GM18526 (cell line): ENCODE data around the gene VAX1.

Experiments used
- POLR2A ChIP-seq: IDR thresholded peaks from 3 replicates; pipeline ENCODE4 v1.6.1; 2011; ENCODE audit not compliant: insufficient read length; ENCODE audit errors: extremely low read depth

VAX1 gene

DNA sequence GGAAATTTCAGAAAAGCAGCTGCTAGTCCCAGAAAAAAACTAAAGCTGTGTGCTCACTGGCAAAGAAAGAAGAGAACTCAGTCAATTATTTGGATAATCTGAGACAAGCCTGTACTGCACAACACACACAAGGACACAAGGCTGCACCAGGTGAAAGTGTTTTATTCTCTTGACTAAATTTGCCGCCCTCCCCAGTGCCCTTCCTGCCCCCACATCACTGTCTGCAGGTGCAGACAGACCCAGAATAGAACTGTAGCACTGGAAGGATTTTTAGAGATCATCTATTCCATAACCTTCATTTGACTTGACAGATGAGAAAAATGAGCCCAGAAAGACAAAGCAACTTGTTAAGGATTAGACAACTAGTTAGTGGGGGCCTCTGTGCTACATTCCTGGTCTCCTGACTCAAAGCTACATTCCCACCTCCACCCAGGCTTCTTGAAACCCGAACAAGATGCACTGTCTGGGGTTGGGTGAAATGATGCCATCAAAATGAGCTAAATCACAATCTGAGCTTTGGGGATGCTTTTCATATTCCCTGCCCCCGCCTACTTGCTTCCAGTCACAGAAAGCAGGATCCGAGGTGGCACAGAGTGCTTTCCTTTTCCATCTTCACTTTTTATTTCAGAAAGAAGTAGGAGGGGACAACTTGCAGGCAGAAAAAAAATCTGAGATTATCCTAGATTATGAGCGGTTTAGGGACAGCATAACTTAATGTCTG, 5.2 kb upstream of the VAX1 start:
- no peak for TF ChIP-seq POLR2A

DNA sequence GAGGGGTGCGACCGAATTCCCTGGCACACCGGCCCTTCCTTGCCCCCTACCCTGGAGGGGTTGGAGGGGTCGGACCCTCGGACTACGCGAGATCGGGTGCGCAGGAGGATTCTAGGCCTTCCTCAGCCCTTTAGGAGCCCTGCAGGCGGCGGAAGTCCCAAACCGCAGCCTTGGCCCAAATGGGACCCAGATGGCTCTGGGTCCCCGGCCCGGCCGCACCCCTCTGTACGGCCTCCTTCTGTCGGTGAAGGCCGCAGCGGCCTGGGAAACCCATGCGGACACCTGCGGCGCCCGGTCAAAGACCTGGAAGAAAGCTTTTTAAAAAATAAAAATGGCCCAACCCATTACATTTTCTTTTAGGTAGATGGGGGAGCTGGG, 2.4 kb upstream of the VAX1 start:
- no peak for TF ChIP-seq POLR2A

DNA sequence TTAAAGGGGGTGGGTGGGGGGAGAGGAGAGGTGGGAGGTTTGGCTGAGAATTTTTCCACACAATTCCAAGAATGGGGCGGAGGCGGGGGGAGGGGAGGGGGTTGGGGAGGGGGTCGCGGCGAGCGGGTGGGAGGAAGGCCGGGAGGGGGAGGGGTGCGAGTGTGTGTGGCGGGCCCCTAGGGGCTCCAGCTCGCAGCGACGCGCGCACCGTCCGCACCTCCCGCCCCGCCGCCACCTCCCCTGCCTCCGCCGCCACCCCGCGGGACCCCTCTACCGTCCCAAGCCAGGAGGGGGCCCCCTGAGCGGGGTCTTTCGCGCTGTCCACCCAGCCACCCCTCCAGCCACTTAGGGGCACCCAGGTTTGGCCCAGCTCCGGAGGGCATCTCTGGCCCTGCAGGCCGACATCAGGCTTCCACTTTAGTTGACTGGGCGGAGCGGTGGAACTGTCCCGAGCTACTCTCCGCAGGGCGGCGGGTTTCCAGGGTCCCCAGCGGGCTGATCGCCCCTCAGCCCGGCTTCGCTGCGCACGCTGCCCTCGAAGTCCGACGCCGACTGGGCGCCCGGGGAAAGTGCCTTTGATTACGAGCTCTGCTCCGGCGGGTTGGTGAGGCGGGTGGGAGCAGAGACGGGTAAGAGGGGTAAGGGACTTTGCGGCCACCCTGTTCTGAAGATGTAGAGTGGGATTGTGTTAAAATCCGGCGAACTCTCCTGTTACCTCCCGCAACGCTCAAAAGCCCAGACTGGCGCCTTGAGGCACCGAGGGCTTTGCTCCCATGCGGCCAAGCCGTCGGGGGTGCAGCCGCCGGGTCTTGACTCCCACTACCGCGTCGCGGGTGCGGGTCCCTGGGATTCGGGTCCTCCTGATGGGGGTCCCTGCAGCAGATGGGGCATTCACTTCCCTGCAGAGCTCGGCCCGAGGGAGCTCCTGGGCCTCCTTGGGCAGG, 1.8 kb upstream of the VAX1 start:
- no peak for TF ChIP-seq POLR2A

DNA sequence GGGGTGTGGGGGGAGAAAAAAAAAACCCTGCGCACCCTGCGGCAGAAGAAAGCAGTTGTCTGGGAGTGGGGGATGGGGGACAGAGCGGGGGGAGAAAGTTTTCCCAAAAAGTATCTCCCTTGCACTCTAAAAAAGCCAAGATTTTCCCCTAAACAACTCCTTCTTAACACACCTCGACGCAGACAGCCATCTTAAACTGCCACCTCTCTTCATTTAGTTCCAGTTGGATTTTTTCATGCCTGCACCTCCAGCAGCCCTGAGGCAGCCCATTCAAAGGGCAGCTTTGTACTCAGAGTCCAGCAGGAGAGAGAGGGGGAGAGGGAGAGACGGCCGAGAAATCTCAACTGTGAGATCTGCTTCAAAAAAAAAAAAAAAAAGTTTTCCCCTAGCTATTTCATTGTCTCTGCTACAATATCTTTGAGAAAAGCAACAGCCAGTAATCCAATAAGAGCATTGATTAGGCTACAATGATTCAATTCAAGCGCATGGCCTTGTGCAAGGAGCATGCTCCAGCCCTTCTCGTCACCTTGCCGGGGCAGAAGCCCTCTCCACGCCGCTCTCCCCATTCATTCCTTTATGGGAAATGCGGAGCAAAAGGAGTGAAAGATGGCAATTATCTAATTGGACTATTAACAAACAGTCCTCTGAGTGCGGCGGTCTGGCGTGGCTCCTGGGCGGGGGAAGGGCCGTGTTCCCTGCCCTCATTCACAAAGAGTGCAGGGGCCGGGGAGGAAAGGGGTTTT, 939 bp upstream of the VAX1 start:
- no peak for TF ChIP-seq POLR2A

DNA sequence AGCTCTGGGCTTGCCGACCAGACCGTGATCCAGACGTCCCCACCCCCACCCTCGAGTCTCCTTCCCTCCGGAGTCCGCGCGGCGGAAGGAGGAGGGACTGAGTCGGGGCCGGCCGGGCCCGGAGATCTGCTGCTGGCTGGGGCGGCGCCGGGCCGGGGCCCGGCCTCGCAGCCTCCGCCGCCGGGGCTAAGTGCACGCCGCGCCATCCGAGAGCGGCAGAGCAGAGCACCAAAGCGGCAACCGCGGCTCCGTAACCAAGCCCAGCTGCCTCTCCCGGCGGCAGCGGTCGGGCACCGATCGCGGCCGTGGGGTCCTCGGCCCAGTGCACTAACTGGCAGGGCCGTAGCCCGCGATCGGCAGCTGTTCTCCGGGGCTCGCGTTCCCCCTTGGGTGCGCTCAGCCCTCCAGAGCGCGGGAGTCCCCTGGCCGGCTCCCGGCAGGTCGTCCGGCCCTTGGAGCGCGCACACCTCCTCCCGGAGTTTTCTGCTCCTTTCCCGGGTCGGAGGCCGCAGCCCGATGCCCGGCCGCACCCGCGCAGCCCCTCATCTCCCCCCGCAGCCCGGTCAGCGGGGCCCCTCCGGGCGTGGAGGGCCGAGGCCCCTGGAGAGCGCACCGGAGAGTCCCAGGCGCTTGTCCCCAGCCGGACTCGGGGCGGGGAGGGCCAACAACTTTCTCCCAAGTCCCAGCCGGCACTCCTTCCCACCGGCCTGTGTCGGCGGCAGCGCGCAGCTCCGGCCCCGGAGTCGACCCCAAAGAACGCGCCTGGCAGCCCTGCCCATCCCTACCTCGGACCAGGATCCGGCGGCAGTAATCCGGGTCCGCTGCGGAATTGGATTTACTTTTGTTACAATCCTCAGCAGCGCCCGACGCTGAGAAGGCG, 799 bp downstream of the VAX1 start:
- TF ChIP-seq POLR2A = no peak

DNA sequence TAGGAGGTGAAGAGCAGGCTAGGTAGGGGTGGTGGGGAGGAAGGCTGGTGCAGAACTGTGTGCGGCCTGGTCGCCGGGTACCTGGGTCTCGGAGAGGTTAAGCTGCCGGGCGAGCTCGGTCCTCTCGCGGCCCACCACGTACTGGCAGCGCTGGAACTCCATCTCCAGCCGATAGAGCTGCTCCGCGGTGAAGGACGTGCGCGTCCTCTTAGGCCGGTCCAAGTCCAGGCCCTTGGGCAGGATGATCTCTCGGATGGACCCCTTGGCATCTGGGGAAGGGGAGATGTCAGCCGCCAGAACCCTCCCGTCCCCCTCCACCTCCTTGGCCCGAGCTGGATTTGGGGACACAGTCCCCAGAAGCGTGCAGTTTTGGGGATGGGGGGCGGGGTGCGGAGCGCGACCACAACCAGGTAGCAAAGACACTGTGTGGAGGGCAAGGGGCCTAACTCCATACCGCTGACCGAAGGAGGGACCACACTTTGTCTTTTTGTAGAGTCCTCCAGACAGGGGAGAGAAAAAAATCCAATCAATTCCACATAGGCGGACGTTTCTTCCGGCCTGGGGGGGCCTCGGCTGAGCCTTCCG, 1.6 kb downstream of the VAX1 start:
- TF ChIP-seq POLR2A = no peak

DNA sequence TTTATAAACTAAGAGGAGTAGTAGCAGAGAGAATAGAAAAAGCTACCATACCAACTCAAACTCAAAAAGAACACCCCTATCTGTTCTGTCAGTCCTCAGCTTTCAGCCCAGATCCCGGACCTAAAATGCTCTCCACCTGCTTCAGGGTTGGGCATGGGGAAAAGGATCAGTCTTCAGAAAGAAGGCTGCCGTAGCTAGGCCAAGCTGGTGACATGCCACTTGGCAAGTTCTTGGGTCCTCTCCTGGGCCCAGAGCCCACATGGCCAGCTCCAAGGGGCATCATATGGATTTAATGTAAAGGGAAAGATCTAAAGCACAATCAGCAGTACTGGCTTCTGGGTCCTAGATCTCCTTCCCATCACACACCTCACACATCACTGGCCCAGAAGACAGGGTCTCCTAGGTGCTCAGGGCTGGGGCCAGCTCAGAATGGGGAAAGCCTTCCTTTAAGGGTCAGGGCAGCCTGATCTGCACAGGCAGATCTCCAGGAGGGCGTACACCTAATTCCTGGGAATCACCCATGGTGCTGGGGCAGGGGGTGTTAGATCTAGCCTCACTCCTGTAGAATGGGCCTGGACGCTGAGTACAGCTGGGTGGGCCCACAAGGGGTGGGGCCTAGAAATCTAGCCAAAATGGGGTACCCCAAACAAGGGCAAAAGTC, 2.5 kb downstream of the VAX1 start:
- TF ChIP-seq POLR2A = no peak

DNA sequence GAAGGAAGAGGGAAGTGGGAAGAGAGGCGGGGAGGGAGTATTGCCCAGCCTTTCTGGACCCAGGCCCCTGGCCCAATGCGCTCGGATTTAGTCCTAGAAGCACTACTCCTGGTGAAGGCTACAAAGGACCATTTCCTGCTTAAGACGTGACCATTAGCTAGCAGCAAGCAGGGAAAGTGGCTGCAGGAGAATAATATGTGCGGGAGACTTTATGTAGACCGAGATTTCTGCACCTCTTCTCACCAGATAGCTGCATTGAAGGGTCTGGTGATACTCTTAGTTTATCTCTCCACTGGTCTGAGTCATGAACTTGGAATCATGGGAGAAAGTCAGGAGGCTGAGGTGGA, 3.1 kb downstream of the VAX1 start:
- TF ChIP-seq POLR2A = no peak

DNA sequence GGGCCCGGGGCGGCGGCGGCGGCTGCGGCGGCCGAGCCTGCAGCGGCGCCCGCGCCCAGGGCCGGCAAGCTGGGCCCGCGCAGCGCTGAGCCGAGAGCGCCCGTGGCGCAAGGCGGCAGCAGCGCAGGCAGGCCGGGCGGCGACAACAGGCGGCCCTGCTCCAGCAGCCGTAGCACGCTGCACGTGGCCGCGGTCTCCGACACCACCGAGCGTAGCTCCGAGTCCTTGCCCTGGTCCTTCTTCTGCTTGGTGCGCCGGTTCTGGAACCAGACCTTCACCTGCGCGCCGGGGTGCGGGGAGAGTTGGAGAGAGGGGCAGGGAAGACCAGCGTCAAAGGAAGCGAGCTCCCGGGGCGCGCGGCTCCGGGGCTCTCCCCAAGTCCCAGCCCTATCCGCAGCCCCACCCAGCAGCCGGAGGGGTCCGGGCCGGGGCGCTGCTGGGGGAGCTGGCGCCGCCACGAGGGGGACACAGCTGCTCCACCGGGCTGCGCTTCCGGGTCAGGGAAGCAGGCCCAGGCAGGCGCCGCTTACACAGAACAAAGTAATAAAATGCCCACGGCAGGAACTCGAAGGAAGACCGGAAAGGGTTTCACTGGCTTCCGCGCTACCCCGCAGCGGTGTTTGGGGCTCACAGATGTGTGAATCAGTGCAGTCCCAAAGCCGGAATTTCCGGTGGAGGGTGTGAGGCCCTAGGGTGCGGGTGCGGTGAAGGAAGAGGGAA, 3.6 kb downstream of the VAX1 start:
- TF ChIP-seq POLR2A = no peak

DNA sequence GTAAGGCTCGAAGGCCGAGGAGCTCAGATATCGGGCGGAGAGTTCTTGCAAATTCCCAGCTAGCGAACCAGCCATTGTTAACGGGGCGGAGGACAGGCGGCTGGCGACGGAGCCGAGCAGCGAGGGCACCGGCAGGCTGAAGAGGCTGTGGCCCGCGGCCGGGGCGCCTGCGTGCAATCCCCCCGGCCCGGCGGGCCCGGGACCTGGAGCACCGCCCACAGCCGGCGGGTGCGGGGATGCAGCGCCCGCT, 4.1 kb downstream of the VAX1 start:
- TF ChIP-seq POLR2A = no peak

DNA sequence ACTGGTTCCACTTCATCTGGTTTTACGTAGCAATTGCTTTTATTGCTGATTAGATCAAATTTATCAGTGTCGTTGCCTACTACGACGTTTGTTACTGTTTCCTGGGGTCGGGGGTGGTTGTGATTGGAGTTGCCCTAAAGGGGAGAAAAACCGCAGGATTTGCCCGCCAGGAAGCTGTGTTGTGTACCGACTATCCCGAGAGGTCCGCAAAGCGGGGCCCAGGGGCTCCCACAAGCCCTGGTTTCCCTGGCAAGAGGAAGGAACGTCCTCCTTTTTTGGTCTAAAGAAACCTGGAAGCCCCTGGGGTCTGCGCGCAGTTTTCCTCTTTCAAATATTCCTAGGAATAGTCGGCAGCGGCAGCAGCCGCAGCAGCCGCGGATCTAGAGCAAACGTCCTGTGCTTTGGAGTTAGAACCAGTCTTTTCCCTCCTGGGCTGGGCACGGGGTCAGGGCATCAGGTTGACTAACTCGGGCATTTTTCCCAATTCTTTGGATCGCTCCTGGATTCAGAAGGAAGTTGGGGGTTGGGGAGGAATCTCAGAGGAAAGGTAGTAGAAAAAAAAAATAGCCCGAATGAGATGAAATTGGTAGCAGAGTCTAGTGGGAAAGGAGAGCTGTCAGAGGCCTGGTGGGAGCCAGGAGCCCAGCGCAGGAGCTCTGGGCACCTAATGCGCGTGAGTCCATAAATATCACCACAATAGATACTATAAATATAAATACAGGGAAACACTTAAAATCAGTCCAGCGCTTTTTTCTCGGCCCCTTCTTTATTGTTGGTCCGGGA, 4.6 kb downstream of the VAX1 start:
- TF ChIP-seq POLR2A = no peak

DNA sequence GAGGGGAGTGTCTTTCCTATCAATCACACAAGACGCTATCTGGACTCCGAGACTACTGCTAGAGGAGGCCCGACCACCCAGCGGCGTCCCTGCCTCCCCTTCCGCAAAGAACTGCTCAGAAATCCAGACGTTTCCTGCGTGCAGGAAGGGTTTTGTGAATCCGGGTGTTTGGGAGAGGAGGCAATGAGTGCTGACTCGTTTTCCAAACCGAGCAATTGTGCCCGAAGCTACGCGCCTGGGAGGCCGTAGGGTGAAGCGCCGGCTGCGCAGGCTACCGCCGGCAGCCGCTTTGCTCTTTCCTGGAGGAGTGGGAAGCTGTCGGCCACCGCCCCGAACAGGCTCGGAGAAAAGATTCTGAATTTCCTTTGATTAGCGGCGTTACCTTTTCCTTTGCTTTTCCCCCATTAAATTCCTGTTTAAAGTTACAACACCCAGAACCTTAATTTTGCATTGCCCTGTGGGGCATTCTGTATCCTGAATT, 5.3 kb downstream of the VAX1 start:
- TF ChIP-seq POLR2A = no peak

DNA sequence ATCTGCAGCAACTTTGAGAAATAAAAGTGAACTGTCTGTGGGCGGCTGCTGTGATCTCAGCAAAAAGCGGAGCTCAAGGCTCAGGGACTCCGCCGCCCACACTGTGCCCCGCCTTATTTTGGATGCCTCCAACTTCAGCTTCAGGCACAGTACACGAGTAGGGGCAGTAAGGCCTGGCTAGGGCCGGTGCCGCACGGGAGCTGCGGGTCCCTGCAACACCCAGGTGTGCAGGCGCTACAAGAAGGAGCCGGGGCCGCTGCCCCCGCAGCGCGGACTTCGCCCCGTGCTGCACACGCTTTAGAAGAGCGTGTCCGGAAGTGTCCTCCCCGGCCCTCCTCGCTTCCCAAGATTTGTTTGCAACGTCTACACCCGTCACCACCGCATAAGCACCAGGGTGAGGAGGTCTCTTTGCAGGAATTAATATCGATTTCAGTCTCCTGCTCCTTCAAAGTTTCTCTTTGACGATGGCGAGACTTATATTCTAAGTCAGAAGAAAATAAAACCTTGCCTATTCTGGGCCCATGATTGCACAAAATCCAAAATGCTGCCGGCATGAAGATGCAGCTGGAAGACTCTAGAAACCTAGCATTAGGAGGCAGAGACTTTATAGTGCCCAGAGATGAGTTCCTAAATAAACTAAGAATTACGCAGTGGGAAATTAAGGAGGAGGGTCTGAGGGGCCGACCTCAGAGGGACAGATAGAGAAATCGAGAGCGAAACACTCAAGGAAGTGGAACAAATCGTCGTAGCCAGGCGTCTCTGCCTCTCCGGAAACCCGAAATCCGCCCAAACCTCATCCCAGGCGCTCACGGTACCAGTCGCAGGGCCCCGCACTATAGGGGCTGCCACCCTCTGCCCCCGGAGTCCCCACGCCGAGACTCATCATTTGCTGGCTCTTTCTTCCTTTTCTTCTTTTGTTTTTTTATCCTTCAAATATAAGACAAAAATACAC, 6.4 kb downstream of the VAX1 start:
- TF ChIP-seq POLR2A = no peak
